SH-SY5Y (cell line): Measurements from ENCODE around the gene NLRP1.

Experiments
- GATA2 ChIP-seq: IDR thresholded peaks from 2 replicates; pipeline ENCODE4 v1.6.1; 2011; ENCODE audit warnings: mild to moderate bottlenecking, low read depth, low read length
- GATA3 ChIP-seq: IDR thresholded peaks from 2 replicates; pipeline ENCODE4 v1.6.1; 2011; ENCODE audit warnings: low read depth, mild to moderate bottlenecking, low read length, moderate library complexity

DNA sequence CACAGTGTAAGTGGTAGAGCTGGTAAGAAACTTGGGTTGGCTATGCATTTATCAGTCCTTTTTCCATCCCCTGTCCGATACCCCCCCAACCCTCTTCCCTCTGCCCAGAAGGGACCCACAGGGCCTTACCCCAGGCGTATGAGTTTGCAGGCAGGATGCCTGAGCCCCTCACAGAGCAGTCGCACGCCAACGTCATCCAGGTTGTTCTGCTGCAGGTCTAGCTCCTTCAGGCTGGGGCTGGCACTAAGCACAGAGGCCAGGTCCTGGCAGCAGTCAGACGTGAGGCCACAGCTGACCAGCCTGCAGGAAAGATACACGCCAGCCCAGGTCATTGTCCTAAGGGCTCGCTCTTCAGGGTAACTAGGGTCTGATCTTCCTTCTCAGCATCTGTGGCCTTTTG is 45.0 kb downstream of the NLRP1 start:
- TF ChIP-seq GATA3, result no peak
- no peak for TF ChIP-seq GATA2
